ENCODE results near the gene CENPVL2. TPM values are rescaled to one million over a fixed set of nuclear protein-coding genes. Genes with fewer than 3 reads are reported as not detected.
"Not testable (repeated sequence)": the region's sequence is repeated elsewhere in the genome, so short reads cannot be mapped to it uniquely, and the experiment has no call there.

Gene CENPVL2
- total RNA-seq (2014; rRNA removed; shearing (Covaris generic)) = not detected in 2 replicates

DNA sequence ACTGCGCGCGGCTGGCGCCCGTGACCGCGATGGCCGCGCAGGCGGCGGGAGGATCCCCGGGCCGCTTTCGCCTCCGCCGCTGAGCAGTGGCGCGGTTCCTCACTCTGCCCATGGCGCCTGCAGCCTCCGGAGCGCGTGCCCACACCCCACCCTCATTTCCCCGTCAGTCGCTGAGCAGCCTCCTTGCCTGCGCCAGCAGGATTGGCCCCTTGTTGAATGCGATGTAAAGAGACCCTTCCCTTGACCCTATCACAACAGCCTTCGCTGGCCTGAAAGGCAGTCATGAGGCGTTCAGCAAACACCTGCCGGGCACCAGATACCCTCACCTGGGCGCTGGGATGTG is at the start of gene CENPVL2:
CENPVL2 (minus strand) TSS at position 112 of the 343 bp plus-strand sequence; CDS start at position 112, 0 bp downstream.
- DNase-seq (ENCODE audit: low spot score) = not testable (repeated sequence)

DNA sequence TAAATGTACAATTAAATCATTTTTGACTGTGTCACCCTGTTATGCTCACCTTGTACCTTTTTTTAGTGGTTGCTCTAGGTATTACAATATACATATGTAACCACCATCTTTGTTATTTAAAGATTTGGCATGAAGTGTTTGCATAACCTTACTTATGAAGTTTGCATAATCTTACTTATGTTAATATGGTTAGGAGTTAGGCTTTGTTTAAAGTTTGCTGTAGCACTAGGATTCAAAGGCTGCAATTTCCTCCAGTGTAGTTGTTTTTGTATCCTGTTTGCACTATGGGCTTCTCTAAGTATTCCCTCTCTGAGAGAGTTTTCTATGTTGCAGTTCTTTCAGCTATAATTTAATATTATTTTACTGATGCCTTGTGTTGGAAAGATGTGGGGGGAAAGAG is 45.6 kb upstream of the CENPVL2 start:
- DNase-seq (ENCODE audit: low spot score) = no peak

- DNase-seq (ENCODE audit: low spot score) = not testable (repeated sequence)
Measured at GRCh38 chrX:51712943-51713647, 30.5 kb upstream of the CENPVL2 start.

DNA sequence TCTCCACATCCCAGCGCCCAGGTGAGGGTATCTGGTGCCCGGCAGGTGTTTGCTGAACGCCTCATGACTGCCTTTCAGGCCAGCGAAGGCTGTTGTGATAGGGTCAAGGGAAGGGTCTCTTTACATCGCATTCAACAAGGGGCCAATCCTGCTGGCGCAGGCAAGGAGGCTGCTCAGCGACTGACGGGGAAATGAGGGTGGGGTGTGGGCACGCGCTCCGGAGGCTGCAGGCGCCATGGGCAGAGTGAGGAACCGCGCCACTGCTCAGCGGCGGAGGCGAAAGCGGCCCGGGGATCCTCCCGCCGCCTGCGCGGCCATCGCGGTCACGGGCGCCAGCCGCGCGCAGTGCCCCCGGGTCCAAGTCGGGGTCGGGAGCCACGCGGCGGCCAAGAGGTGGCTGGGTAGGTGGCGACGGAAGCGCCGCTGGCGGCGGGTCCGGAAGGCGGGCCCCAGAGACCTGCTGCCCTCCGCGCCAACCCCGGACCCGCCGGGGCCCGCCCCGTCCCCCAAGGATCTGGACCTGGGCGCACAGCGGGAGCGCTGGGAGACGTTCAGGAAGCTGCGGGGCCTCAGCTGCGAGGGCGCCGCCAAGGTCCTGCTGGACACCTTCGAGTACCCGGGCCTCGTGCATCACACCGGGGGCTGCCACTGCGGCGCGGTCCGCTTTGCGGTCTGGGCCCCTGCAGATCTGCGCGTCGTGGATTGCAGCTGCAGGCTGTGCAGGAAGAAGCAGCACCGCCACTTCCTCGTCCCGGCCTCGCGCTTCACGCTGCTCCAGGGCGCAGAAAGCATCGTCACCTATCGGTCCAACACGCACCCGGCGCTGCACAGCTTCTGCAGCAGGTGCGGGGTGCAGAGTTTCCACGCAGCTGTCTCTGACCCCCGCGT is 27.9 kb upstream of the CENPVL2 start, which contains the start of gene CENPVL1:
CENPVL1 (plus strand) TSS at position 236 of the 888 bp plus-strand sequence; CDS start at position 236, 0 bp downstream.
- not testable (repeated sequence) for DNase-seq (ENCODE audit: low spot score)

DNA sequence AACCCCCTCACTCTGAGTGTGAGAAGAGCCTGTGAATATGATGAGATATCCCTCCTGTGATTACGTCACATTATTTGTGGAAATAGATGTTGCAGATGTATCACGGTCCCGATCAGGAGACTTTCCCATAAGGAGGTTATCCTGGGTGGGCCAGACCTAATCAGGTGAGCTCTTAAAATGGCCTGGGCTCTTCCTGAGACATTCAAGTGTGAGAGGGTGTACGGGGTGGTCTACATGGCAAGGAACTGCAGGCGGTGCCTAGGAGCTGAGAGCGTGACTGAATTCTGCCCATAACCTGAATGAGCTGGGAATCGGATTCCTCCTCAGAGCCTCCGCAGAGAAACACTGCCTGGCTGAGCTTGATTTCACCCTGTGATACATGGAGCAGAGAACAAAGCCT is 14.8 kb upstream of the CENPVL2 start:
- DNase-seq (ENCODE audit: low spot score) = no peak

- no peak for DNase-seq (ENCODE audit: low spot score)
Measured at GRCh38 chrX:51694254-51694653, 11.6 kb upstream of the CENPVL2 start.

GRCh38 chrX:51681808-51682719 is 567 bp downstream of the CENPVL2 start:
- DNase-seq (ENCODE audit: low spot score) = not testable (repeated sequence)

GRCh38 chrX:51679689-51680433 is 2.8 kb downstream of the CENPVL2 start:
- not testable (repeated sequence) for DNase-seq (ENCODE audit: low spot score)

- no peak for DNase-seq (ENCODE audit: low spot score)
Measured at GRCh38 chrX:51665981-51666380, 16.6 kb downstream of the CENPVL2 start.

DNA sequence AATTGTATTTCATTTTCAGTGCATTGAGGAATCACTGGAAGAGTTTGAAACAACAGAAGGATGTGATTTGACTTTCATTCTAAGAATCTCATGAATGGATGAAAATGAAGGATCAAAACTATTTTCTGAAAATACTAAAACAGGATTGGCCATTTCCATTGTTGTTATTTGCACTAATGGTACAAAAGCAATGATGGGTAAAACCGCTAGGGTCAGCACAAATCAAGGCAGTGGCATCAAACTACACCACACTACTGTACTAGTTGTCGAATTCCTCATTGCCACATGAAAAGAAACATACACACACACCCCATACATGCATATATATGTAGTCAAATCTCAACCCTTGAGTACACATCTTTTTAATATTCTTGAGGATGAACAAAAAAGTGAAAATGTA is 39.3 kb downstream of the CENPVL2 start:
- DNase-seq (ENCODE audit: low spot score) = no peak

- peak; percentile 19 for DNase-seq (ENCODE audit: low spot score)
Measured at GRCh38 chrX:51641421-51642021, 41.1 kb downstream of the CENPVL2 start.

GRCh38 chrX:51636511-51636910 is 46.1 kb downstream of the CENPVL2 start:
- DNase-seq (ENCODE audit: low spot score) = not testable (repeated sequence)

Other genes with a start within 250 kb of the CENPVL2 start
- not detected in 2 replicates for gene NUDT11, start 186.2 kb downstream of the CENPVL2 start, total RNA-seq (2014; rRNA removed; shearing (Covaris generic))
- not detected in 2 replicates for gene CENPVL3, start 63.9 kb downstream of the CENPVL2 start, total RNA-seq (2014; rRNA removed; shearing (Covaris generic))
- gene CENPVL1, start 27.7 kb upstream of the CENPVL2 start, total RNA-seq (2014; rRNA removed; shearing (Covaris generic)) = not detected in 2 replicates
- gene GSPT2, start 60.6 kb upstream of the CENPVL2 start, total RNA-seq (2014; rRNA removed; shearing (Covaris generic)) = 7.3 and 8.7 TPM in 2 replicates
- 98.9 and 110 TPM in 2 replicates for gene MAGED1, start 210.8 kb upstream of the CENPVL2 start, total RNA-seq (2014; rRNA removed; shearing (Covaris generic))

Data from A172 (cell line).